C4-2B (cell line): ENCODE measurements around the gene SLCO4A1.

ENCODE experiments used
- CTCF ChIP-seq: fragments of 450-650 bp; conservative IDR thresholded peaks from 2 replicates; pipeline ENCODE4 v1.5.1; 2017; ENCODE audit warnings: mild to moderate bottlenecking
- ZFX ChIP-seq: fragments of 450-650 bp; IDR thresholded peaks from 2 replicates; pipeline ENCODE4 v1.6.1; 2017

GRCh38 chr20:62718546-62718945 lies 76.2 kb downstream of the SLCO4A1 start:
- no peak for TF ChIP-seq CTCF
- TF ChIP-seq ZFX, result no peak
